Measurements from ENCODE around the gene RPLP2.

The RPLP2 gene

GRCh38 chr11:849104-849824 is 39.5 kb downstream of the RPLP2 start:
- DNase-seq (ENCODE audit: low read depth in 2 of 2): no peak

GRCh38 chr11:849951-850774 is 40.4 kb downstream of the RPLP2 start:
- no peak for DNase-seq (ENCODE audit: low read depth in 2 of 2)

GRCh38 chr11:850775-851763 is 41.3 kb downstream of the RPLP2 start:
- DNase-seq (ENCODE audit: low read depth in 2 of 2): no peak

GRCh38 chr11:852762-853161 is 43.0 kb downstream of the RPLP2 start:
- no peak for DNase-seq (ENCODE audit: low read depth in 2 of 2)

GRCh38 chr11:853682-854448 is 44.1 kb downstream of the RPLP2 start:
- DNase-seq (ENCODE audit: low read depth in 2 of 2): no peak

- no peak for DNase-seq (ENCODE audit: low read depth in 2 of 2)
These were observed 45.0 kb downstream of the RPLP2 start for GRCh38 chr11:854601-855329.

- no peak for DNase-seq (ENCODE audit: low read depth in 2 of 2)
These were observed 45.5 kb downstream of the RPLP2 start for GRCh38 chr11:855330-855674.

GRCh38 chr11:855796-856195 is 46.0 kb downstream of the RPLP2 start:
- DNase-seq (ENCODE audit: low read depth in 2 of 2): no peak

GRCh38 chr11:856397-856796 is 46.6 kb downstream of the RPLP2 start:
- no peak for DNase-seq (ENCODE audit: low read depth in 2 of 2)

GRCh38 chr11:858053-858761 is 48.4 kb downstream of the RPLP2 start:
- DNase-seq (ENCODE audit: low read depth in 2 of 2): no peak

GRCh38 chr11:858762-859339 is 49.1 kb downstream of the RPLP2 start:
- DNase-seq (ENCODE audit: low read depth in 2 of 2): no peak

GRCh38 chr11:859394-860131 is 49.8 kb downstream of the RPLP2 start:
- DNase-seq (ENCODE audit: low read depth in 2 of 2): no peak

- DNase-seq (ENCODE audit: low read depth in 2 of 2): no peak
These were observed 50.7 kb downstream of the RPLP2 start for GRCh38 chr11:860234-861104.

- DNase-seq (ENCODE audit: low read depth in 2 of 2): no peak
These were observed 51.3 kb downstream of the RPLP2 start for GRCh38 chr11:861105-861479.

GRCh38 chr11:862081-862661 is 52.4 kb downstream of the RPLP2 start:
- DNase-seq (ENCODE audit: low read depth in 2 of 2): no peak
